Activated naive CD8-positive, alpha-beta T cell treated with anti-CD3 and anti-CD28 coated beads for 36 hours (primary cell): ENCODE data around the gene AGFG1. TPM values are rescaled to one million over a fixed set of nuclear protein-coding genes. Genes with fewer than 3 reads are reported as not detected.
"Not testable (repeated sequence)": the region's sequence is repeated elsewhere in the genome, so short reads cannot be mapped to it uniquely, and the experiment has no call there.

Experiments used
- DNase-seq: peaks from one replicate; pipeline ENCODE4 v3.0.0; 2021
- H3K27ac Mint-ChIP-seq: one replicate; pipeline ENCODE4 v1.8.0; 2022; ENCODE audit warnings: mild to moderate bottlenecking, moderate library complexity, mixed read lengths
- H3K27me3 Mint-ChIP-seq: one replicate; pipeline ENCODE4 v1.8.0; 2022; ENCODE audit warnings: mild to moderate bottlenecking, mixed read lengths
- H3K36me3 Mint-ChIP-seq: one replicate; pipeline ENCODE4 v1.8.0; 2021; ENCODE audit warnings: mild to moderate bottlenecking, mixed read lengths
- H3K4me1 Mint-ChIP-seq: one replicate; pipeline ENCODE4 v1.8.0; 2021; ENCODE audit warnings: mixed read lengths
- H3K4me3 Mint-ChIP-seq: one replicate; pipeline ENCODE4 v1.8.0; 2022; ENCODE audit warnings: mild to moderate bottlenecking, moderate library complexity, mixed read lengths
- H3K9me3 Mint-ChIP-seq: one replicate; pipeline ENCODE4 v1.8.0; 2022; ENCODE audit warnings: mixed read lengths
- total RNA-seq, 2 experiments: library from RNA; stranded (reverse); gene quantifications; one replicate each; pipeline ENCODE4 v1.2.3, GENCODE V29; 2021

AGFG1 gene
- total RNA-seq, 2 experiments from 2014 or later, result 151 to 162 TPM

GRCh38 chr2:227503433-227504406, 31.8 kb downstream of the AGFG1 start:
- Mint-ChIP-seq H3K9me3 (no peaks in the 10 kb centered on the region), H3K36me3 (peaks cover 48% of the 10 kb centered on the region), H3K4me3 (no peak overlapping the region), H3K27ac (peak overlapping the region; percentile 52), H3K27me3 (no peaks in the 10 kb centered on the region), H3K4me1 (peaks cover 66% of the 10 kb centered on the region)
- no peak for DNase-seq

- no peak overlapping the region for H3K27ac Mint-ChIP-seq
- peaks cover 70% of the 10 kb centered on the region for H3K4me1 Mint-ChIP-seq
- H3K9me3 Mint-ChIP-seq, result no peaks in the 10 kb centered on the region
- H3K27me3 Mint-ChIP-seq, result no peaks in the 10 kb centered on the region
- no peak for DNase-seq
- H3K36me3 Mint-ChIP-seq, result peaks cover 44% of the 10 kb centered on the region
- H3K4me3 Mint-ChIP-seq, result no peak overlapping the region
Observed at GRCh38 chr2:227504700-227505099, 32.7 kb downstream of the AGFG1 start.

- Mint-ChIP-seq H3K36me3 (peaks cover 42% of the 10 kb centered on the region), H3K9me3 (no peaks in the 10 kb centered on the region), H3K4me3 (no peak overlapping the region), H3K27ac (no peak overlapping the region), H3K27me3 (no peaks in the 10 kb centered on the region), H3K4me1 (peaks cover 79% of the 10 kb centered on the region)
- DNase-seq, result no peak
Observed at GRCh38 chr2:227506456-227506855, 34.5 kb downstream of the AGFG1 start.

GRCh38 chr2:227507963-227508362, 36.0 kb downstream of the AGFG1 start:
- DNase-seq, result no peak
- Mint-ChIP-seq H3K9me3 (no peaks in the 10 kb centered on the region), H3K27me3 (no peaks in the 10 kb centered on the region), H3K4me1 (peaks cover 78% of the 10 kb centered on the region), H3K4me3 (no peak overlapping the region), H3K36me3 (peaks cover 27% of the 10 kb centered on the region), H3K27ac (no peak overlapping the region)

GRCh38 chr2:227509076-227509475, 37.1 kb downstream of the AGFG1 start:
- peaks cover 20% of the 10 kb centered on the region for H3K36me3 Mint-ChIP-seq
- H3K4me1 Mint-ChIP-seq, result peaks cover 77% of the 10 kb centered on the region
- H3K27ac Mint-ChIP-seq, result no peak overlapping the region
- no peak overlapping the region for H3K4me3 Mint-ChIP-seq
- no peaks in the 10 kb centered on the region for H3K9me3 Mint-ChIP-seq
- H3K27me3 Mint-ChIP-seq, result no peaks in the 10 kb centered on the region
- no peak for DNase-seq

GRCh38 chr2:227509824-227510619, 38.1 kb downstream of the AGFG1 start:
- Mint-ChIP-seq H3K27ac (no peak overlapping the region), H3K9me3 (no peaks in the 10 kb centered on the region), H3K4me3 (no peak overlapping the region), H3K27me3 (no peaks in the 10 kb centered on the region), H3K36me3 (peaks cover 20% of the 10 kb centered on the region), H3K4me1 (peaks cover 74% of the 10 kb centered on the region)
- no peak for DNase-seq

GRCh38 chr2:227510620-227510958, 38.6 kb downstream of the AGFG1 start:
- Mint-ChIP-seq H3K36me3 (peaks cover 21% of the 10 kb centered on the region), H3K4me1 (peaks cover 74% of the 10 kb centered on the region), H3K27ac (peak overlapping the region; percentile 3), H3K9me3 (no peaks in the 10 kb centered on the region), H3K27me3 (no peaks in the 10 kb centered on the region), H3K4me3 (no peak overlapping the region)
- DNase-seq, result no peak

GRCh38 chr2:227511239-227511930, 39.4 kb downstream of the AGFG1 start:
- peaks cover 18% of the 10 kb centered on the region for H3K36me3 Mint-ChIP-seq
- peaks cover 76% of the 10 kb centered on the region for H3K4me1 Mint-ChIP-seq
- no peaks in the 10 kb centered on the region for H3K9me3 Mint-ChIP-seq
- no peak overlapping the region for H3K4me3 Mint-ChIP-seq
- H3K27me3 Mint-ChIP-seq, result no peaks in the 10 kb centered on the region
- DNase-seq, result no peak
- H3K27ac Mint-ChIP-seq, result no peak overlapping the region

GRCh38 chr2:227511955-227512354, 40.0 kb downstream of the AGFG1 start:
- H3K36me3 Mint-ChIP-seq, result peaks cover 14% of the 10 kb centered on the region
- H3K9me3 Mint-ChIP-seq, result no peaks in the 10 kb centered on the region
- no peak for DNase-seq
- no peak overlapping the region for H3K4me3 Mint-ChIP-seq
- no peak overlapping the region for H3K27ac Mint-ChIP-seq
- H3K27me3 Mint-ChIP-seq, result no peaks in the 10 kb centered on the region
- H3K4me1 Mint-ChIP-seq, result peaks cover 72% of the 10 kb centered on the region

- Mint-ChIP-seq H3K4me3 (no peak overlapping the region), H3K36me3 (peaks cover 17% of the 10 kb centered on the region), H3K9me3 (no peaks in the 10 kb centered on the region), H3K4me1 (peaks cover 75% of the 10 kb centered on the region), H3K27me3 (no peaks in the 10 kb centered on the region), H3K27ac (no peak overlapping the region)
- no peak for DNase-seq
Observed at GRCh38 chr2:227513113-227513512, 41.2 kb downstream of the AGFG1 start.

GRCh38 chr2:227515742-227516141, 43.8 kb downstream of the AGFG1 start:
- H3K9me3 Mint-ChIP-seq, result no peaks in the 10 kb centered on the region
- H3K4me1 Mint-ChIP-seq, result peaks cover 64% of the 10 kb centered on the region
- H3K27me3 Mint-ChIP-seq, result no peaks in the 10 kb centered on the region
- H3K27ac Mint-ChIP-seq, result no peak overlapping the region
- DNase-seq, result no peak
- H3K4me3 Mint-ChIP-seq, result no peak overlapping the region
- peaks cover 23% of the 10 kb centered on the region for H3K36me3 Mint-ChIP-seq

- Mint-ChIP-seq H3K9me3 (no peaks in the 10 kb centered on the region), H3K27me3 (no peaks in the 10 kb centered on the region), H3K4me3 (no peak overlapping the region), H3K4me1 (peaks cover 55% of the 10 kb centered on the region), H3K27ac (no peak overlapping the region), H3K36me3 (peaks cover 32% of the 10 kb centered on the region)
- DNase-seq, result no peak
Observed at GRCh38 chr2:227517724-227518123, 45.8 kb downstream of the AGFG1 start.

GRCh38 chr2:227518278-227518865, 46.4 kb downstream of the AGFG1 start:
- H3K36me3 Mint-ChIP-seq, result peaks cover 33% of the 10 kb centered on the region
- peaks cover 52% of the 10 kb centered on the region for H3K4me1 Mint-ChIP-seq
- not testable (repeated sequence) for H3K9me3 Mint-ChIP-seq, H3K4me3 Mint-ChIP-seq, DNase-seq, H3K27me3 Mint-ChIP-seq, H3K27ac Mint-ChIP-seq

GRCh38 chr2:227521178-227521577, 49.2 kb downstream of the AGFG1 start:
- H3K9me3 Mint-ChIP-seq, H3K27ac Mint-ChIP-seq, DNase-seq, H3K27me3 Mint-ChIP-seq, H3K4me3 Mint-ChIP-seq: not testable (repeated sequence)
- Mint-ChIP-seq H3K4me1 (peaks cover 36% of the 10 kb centered on the region), H3K36me3 (peaks cover 29% of the 10 kb centered on the region)

GRCh38 chr2:227524665-227525064, 52.7 kb downstream of the AGFG1 start:
- Mint-ChIP-seq H3K4me3 (no peak overlapping the region), H3K36me3 (peaks cover 33% of the 10 kb centered on the region), H3K27me3 (no peaks in the 10 kb centered on the region), H3K9me3 (no peaks in the 10 kb centered on the region), H3K27ac (no peak overlapping the region), H3K4me1 (peaks cover 31% of the 10 kb centered on the region)
- DNase-seq, result no peak
